ENCODE results near the gene SLC28A1.

Gene SLC28A1, protein sequence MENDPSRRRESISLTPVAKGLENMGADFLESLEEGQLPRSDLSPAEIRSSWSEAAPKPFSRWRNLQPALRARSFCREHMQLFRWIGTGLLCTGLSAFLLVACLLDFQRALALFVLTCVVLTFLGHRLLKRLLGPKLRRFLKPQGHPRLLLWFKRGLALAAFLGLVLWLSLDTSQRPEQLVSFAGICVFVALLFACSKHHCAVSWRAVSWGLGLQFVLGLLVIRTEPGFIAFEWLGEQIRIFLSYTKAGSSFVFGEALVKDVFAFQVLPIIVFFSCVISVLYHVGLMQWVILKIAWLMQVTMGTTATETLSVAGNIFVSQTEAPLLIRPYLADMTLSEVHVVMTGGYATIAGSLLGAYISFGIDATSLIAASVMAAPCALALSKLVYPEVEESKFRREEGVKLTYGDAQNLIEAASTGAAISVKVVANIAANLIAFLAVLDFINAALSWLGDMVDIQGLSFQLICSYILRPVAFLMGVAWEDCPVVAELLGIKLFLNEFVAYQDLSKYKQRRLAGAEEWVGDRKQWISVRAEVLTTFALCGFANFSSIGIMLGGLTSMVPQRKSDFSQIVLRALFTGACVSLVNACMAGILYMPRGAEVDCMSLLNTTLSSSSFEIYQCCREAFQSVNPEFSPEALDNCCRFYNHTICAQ

DNA sequence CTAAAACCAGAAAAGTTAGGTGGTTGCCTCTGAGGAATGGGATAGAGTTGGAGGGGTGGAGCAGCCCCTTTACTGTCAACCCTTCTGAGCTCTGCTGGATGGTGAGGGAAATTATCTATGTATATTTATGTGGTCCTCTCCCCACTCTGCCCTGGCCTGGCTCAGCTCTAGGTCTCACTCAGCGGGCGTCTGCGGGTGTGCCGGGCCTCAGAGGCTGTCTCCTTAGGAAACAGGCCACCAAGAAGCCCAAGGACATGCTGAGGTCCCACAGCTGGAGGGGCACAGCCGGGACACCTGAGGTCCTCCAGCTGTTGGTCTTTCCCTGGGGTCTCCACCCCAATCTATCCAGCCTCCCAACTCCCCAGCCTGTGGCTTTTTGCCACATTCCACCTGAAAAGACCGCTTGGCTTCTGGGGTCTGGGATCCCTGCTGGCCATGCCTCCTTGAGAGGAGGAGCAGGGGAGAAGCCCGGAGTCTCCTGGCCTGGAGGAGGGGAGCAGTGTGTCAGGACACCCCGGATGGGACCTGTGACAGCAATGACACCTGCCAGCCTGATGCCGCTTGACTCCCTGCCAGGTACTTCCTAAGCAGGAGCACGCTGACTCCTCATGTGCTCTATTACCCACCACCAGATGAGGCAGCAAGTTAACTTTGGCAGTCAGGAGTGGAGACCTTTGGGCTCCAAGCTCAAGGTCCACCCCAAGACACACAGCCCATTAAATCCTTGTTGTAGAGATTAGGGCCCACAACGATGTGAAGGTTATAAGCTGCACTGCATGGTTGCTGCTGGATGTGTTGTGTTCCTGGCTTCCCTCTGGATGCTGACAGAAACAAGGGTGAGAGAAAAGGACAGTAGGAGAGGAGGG lies at the start of gene SLC28A1:
TSS of gene SLC28A1 (plus strand) at position 747 of the 866 bp plus-strand sequence. CDS start 3,099 bp downstream, outside the sequence.
- DNase-seq (ENCODE audit: low read depth), result no peak

DNA sequence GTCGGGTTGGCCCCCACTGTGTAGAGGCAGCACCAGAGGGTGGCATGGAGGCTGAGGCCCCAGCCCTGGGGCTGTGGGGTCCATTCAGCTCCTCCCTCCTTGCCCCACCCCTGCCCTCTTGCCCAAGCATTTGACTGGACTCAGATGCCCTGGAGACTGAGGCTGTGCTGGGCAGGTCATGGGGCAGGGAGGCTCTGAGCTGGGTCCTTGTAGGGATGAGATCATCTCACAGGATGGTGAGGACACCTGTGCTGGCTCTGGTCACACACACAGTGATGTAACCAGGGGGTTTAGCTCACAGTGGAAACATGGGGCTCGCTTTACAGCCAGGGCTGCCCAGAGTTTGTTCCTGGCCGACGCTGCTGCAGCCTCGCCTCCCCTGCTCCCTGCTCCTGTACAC lies 49.5 kb upstream of the SLC28A1 start:
- DNase-seq (ENCODE audit: low read depth), result no peak

GRCh38 chr15:84835661-84836337 lies 48.7 kb upstream of the SLC28A1 start:
- no peak for DNase-seq (ENCODE audit: low read depth)

- no peak for DNase-seq (ENCODE audit: low read depth)
These were observed 47.6 kb upstream of the SLC28A1 start for GRCh38 chr15:84836844-84837243.

GRCh38 chr15:84839714-84840113 lies 44.7 kb upstream of the SLC28A1 start:
- DNase-seq (ENCODE audit: low read depth), result no peak

- no peak for DNase-seq (ENCODE audit: low read depth)
These were observed 44.2 kb upstream of the SLC28A1 start for GRCh38 chr15:84840255-84840654.

- no peak for DNase-seq (ENCODE audit: low read depth)
These were observed 43.6 kb upstream of the SLC28A1 start for GRCh38 chr15:84840741-84841429.

DNA sequence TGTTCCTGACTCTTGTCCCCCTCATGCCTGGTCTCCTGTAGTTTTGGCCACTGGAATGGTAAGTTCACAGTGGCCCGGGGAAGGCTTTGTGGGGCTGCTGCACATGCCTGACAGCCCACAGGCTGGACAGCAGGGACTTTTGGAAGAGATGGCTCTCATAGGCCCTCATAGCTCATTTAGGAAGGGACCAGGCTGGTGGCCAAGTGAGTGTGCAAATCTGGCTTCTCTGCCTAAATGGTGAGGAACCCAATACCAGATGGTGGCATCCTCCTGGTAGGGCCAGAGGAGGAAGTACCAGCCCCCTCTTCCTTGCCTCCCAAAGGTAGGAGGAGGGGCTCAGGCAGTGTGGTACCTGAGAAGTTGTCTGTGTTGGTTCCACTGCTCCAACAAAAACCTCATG lies 41.7 kb upstream of the SLC28A1 start:
- no peak for DNase-seq (ENCODE audit: low read depth)

DNA sequence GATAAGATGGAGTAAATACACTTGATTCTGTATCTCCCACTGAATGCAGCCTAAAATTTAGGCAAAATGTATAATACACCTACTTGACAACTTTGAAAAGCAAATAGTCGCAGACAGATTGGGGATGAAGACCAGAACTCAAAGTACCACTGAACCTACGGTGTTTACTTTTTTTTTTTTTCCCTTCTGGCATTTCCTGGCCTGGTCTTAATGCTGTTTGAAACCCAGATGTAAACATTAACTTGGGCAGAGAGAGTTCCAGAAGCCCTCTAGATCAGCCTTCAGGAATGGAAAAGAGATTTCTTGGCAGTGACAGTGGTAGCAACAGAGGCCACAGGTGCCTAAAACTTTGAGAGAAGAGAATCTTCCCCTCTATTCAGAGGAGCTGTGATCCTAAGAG lies 39.5 kb upstream of the SLC28A1 start:
- no peak for DNase-seq (ENCODE audit: low read depth)

DNA sequence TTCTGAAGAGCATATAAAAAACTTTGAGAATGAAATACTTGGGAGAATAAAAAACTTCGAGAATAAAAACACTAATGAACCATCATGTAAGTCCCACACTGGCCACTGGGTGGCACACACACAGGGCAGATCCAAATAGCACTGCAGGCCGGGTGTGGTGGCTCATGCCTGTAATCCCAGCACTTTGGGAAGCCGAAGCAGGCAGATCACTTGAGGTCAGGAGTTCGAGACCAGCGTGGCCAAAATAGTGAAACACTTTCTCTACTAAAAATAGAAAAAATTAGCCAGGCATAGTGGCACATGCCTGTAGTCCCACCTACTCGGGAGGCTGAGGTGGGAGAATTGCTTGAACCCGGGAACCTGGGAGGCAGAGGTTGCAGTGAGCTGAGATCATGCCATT lies 38.8 kb upstream of the SLC28A1 start:
- DNase-seq (ENCODE audit: low read depth), result peak; percentile 9

GRCh38 chr15:84846269-84846668 lies 38.2 kb upstream of the SLC28A1 start:
- no peak for DNase-seq (ENCODE audit: low read depth)

- no peak for DNase-seq (ENCODE audit: low read depth)
These were observed 37.1 kb upstream of the SLC28A1 start for GRCh38 chr15:84847382-84847781.

DNA sequence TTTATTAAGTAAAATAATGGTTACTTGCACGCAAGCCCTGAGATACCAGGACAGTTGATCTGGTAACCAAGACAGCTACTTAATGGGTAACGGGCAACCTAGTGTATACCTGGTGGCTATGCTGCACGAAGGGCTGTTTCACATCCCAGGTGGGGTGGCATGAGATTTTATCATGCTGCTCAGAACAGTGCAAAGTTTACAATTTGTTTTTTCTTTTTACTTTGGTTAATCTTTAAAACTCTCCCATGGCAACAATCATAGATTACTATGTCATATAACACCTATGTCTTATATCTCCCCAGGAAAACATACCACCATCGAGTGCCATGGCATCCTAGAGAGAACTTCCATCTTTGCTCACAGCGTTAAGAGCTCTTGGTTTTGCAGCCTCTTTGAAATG lies 32.2 kb upstream of the SLC28A1 start:
- no peak for DNase-seq (ENCODE audit: low read depth)

DNA sequence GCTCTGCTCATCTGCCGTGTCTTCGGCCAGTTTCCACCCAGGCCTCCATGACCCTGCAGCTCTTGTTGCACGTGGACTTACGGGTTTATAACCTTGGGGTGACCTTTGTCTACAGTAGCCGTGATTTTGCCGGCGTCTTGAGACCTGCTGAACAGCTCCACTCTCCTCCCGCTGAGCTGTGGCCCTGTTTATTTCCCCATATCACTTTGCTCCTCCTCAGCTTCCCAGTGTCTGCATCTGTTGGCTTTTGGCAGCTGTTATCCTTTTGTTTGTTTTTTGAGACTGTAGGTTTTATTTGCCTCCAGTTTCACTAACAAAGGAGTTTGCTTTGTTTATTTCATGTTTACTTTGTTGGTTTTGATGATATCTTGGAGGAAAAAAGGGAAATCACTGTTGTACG lies 29.3 kb upstream of the SLC28A1 start:
- DNase-seq (ENCODE audit: low read depth), result no peak

GRCh38 chr15:84855765-84856164 lies 28.7 kb upstream of the SLC28A1 start:
- DNase-seq (ENCODE audit: low read depth), result no peak

DNA sequence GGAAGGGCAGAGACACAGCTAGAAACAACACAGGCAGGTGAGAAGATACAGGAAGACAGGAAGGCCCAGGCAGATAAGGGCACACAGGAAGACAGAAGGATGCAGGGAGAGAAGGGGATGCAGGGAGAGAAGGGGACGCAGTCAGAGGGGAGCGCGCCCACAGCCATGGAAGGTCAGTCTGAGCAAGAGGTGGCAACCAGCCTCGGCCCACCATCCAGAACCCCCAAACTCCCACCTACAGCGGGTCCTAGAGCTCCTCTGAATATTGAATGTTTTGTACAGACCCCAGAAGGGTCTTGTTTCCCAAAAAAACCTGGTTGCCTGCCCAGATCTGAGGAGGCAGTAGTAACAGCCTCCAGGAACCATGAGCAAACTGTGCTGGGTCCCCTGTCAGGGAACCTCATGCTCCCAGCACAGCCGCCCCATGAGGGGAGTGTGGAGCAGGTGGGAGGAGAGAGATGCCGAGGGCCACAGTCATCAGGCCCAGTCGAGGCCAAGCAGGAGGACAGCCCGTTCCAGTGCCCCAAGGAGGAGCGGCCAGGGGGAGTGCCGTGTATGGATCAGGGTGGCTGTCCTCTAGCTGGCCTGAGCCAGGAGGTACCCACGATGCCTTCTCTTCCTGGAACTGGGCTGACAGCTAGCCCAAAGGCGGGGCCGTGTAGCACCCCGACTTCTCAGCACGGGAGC lies 27.6 kb upstream of the SLC28A1 start:
- DNase-seq (ENCODE audit: low read depth), result no peak

- no peak for DNase-seq (ENCODE audit: low read depth)
These were observed 27.0 kb upstream of the SLC28A1 start for GRCh38 chr15:84857418-84858004.

DNA sequence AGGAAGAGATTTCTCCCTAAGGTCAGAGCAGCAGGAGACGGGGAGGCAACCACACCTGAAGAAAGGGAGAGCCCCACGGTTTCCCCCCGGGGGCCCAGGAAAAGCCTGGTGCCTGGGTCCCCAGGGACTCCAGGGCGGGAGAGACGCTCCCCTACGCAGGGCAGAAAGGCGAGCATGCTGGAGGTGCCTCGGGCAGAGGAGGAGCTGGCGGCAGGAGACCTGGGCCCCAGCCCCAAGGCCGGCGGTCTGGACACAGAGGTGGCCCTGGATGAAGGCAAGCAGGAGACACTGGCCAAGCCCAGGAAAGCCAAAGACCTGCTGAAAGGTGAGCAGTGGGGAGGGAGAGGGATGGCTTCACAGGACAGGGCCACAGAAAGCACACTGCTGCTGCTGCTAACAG lies 26.2 kb upstream of the SLC28A1 start:
- DNase-seq (ENCODE audit: low read depth), result no peak

GRCh38 chr15:84859144-84859543 lies 25.3 kb upstream of the SLC28A1 start:
- DNase-seq (ENCODE audit: low read depth), result no peak

DNA sequence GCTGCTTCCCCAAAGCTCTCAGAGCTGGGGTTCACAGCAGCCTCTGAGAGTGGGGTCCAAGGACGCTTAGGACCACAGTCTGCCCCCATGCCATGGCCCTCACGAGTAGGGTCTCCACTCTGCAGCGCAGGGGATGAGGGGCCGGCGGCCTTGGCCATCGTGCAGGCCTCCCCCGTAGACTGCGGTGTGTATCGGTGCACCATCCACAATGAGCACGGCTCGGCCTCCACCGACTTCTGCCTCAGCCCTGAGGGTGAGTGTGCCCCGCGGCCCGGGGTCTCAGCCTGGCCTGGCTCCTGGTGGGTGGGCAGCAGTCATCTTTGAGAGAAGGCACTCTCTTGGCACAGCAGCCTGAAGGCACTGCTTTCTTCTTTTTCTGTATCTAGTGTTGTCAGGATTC lies 24.8 kb upstream of the SLC28A1 start:
- no peak for DNase-seq (ENCODE audit: low read depth)

GRCh38 chr15:84861781-84862180 lies 22.7 kb upstream of the SLC28A1 start:
- no peak for DNase-seq (ENCODE audit: low read depth)
